ENCODE data around the gene PAMR1.

DNA sequence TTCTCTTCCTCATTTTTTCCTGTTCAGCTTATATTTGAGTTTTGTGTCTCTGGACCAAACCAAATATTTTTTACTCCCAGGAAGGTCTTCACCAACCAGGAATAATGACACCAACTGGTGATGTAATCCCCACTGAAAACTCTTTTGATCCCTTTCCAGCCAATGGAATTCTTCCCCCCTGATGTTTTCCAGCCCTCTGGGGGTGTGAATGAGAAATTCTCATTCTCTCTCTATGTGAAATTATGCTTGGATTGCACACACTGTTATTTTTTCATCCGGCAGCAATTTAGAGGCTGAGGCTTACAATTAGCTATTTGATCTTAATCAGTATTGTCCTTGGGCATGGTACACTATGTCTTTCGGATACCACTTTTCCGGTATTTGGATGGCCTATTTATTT is 66.6 kb downstream of the PAMR1 start:
- TF ChIP-seq POLR2A (IDR thresholded peaks at IDR 0.05; ENCODE audit: low read depth) (no peak), CTCF (IDR thresholded peaks at IDR 0.05) (no peak)

All from esophagus muscularis mucosa (tissue), 3 donors.